Thyroid gland (tissue), 4 donors: ENCODE results near the gene RAET1E.

Experiments used
- POLR2A ChIP-seq, 2 donors: fragments of 450-650 bp; IDR thresholded peaks; one replicate each; pipeline ENCODE4 v1.6.1; 2017; ENCODE audit warnings: antibody characterized with exemption in 2 of 2, mild to moderate bottlenecking in 2 of 2, moderate library complexity in 1 of 2
- TF ChIP-seq, protein P1 (sequence below), 6 experiments: fragments of 200-600 bp in 3 of 6; fragments of 450-650 bp in 3 of 6; sonication (generic) in 3 of 6; IDR thresholded peaks; one replicate each; pipeline ENCODE4 v1.5.1; 2016 to 2019; ENCODE audit warnings: antibody characterized with exemption in 6 of 6, mild to moderate bottlenecking in 2 of 6, inconsistent platforms in 1 of 6, moderate library complexity in 1 of 6

DNA sequence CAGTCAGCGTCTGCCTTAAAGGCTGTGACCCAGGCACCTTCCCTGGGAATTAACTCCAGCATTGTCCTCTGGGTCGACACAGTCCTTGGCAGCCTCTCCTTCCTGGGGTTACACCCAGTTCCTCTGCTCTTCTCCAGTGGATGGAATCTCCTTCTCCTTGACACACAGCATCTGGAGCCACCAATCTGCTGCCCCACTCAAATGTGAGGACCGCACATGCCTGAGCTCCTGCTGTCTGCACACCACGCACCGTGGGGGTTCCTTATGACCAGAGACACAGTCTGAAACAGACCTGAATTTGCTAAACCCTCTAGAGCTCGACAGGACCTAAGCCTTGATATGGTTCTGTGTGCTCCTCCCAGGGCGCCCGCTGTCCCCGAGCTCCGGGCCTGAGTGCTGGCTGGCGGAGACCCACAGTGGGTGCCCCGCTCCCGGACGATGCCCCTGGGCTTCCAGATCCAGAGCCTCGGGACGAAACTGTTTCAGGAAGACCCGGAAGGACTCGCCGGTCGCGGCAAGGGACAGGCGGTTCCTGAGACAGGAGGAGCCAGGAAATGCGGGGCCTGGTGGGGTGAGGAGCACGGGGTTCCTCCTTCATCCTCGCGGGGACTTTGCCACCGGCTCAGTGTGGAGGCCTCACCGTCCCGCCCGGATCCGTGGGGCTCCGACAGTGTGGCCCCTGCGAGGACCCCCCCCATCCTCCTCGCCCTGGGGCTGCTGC, 27.5 kb upstream of the RAET1E start:
- TF ChIP-seq, protein P1, sequence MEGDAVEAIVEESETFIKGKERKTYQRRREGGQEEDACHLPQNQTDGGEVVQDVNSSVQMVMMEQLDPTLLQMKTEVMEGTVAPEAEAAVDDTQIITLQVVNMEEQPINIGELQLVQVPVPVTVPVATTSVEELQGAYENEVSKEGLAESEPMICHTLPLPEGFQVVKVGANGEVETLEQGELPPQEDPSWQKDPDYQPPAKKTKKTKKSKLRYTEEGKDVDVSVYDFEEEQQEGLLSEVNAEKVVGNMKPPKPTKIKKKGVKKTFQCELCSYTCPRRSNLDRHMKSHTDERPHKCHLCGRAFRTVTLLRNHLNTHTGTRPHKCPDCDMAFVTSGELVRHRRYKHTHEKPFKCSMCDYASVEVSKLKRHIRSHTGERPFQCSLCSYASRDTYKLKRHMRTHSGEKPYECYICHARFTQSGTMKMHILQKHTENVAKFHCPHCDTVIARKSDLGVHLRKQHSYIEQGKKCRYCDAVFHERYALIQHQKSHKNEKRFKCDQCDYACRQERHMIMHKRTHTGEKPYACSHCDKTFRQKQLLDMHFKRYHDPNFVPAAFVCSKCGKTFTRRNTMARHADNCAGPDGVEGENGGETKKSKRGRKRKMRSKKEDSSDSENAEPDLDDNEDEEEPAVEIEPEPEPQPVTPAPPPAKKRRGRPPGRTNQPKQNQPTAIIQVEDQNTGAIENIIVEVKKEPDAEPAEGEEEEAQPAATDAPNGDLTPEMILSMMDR (IDR thresholded peaks at IDR 0.05) = no peak
- TF ChIP-seq POLR2A (IDR thresholded peaks at IDR 0.05) = no peak
